ENCODE data around the gene TTC24. TPM values are rescaled to one million over a fixed set of nuclear protein-coding genes. Genes with fewer than 3 reads are reported as not detected.

The TTC24 gene
- total RNA-seq, 1 donor from 2014 or later, result not detected

DNA sequence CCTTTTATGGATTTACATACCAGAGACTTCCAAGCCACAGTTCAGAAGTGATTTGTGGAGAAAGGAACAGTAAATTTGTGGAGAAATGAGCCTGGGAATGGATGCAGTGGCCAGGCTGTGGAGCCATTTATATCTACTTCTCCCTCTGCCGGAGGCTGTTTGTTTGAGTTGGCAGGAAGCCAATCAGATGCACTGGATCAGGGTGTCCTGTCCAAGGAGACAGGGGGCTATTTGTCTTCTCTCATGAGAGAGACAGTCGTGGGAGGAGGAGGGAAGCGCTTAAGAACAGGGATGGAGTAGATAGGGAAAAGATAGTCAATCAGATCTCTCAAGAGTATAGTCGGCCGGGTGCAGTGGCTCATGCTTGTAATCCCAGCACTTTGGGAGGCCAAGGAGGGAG, 36.9 kb downstream of the TTC24 start:
- no peak overlapping the region for H3K4me3 ChIP-seq (ENCODE audit: low read depth, low read length)
- FAIRE-seq (no peak), DNase-seq (ENCODE audit: low read depth) (no peak)
- TF ChIP-seq, protein P1, sequence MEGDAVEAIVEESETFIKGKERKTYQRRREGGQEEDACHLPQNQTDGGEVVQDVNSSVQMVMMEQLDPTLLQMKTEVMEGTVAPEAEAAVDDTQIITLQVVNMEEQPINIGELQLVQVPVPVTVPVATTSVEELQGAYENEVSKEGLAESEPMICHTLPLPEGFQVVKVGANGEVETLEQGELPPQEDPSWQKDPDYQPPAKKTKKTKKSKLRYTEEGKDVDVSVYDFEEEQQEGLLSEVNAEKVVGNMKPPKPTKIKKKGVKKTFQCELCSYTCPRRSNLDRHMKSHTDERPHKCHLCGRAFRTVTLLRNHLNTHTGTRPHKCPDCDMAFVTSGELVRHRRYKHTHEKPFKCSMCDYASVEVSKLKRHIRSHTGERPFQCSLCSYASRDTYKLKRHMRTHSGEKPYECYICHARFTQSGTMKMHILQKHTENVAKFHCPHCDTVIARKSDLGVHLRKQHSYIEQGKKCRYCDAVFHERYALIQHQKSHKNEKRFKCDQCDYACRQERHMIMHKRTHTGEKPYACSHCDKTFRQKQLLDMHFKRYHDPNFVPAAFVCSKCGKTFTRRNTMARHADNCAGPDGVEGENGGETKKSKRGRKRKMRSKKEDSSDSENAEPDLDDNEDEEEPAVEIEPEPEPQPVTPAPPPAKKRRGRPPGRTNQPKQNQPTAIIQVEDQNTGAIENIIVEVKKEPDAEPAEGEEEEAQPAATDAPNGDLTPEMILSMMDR (IDR thresholded peaks at IDR 0.05; ENCODE audit: insufficient read depth, low read length, severe bottlenecking), result no peak
- no peaks in the 10 kb centered on the region for H3K36me3 ChIP-seq (ENCODE audit: control insufficient read depth, insufficient read depth, low read length)
- H3K27me3 ChIP-seq (ENCODE audit: control insufficient read depth, insufficient read depth, low read length), result peaks cover 9% of the 10 kb centered on the region

DNA sequence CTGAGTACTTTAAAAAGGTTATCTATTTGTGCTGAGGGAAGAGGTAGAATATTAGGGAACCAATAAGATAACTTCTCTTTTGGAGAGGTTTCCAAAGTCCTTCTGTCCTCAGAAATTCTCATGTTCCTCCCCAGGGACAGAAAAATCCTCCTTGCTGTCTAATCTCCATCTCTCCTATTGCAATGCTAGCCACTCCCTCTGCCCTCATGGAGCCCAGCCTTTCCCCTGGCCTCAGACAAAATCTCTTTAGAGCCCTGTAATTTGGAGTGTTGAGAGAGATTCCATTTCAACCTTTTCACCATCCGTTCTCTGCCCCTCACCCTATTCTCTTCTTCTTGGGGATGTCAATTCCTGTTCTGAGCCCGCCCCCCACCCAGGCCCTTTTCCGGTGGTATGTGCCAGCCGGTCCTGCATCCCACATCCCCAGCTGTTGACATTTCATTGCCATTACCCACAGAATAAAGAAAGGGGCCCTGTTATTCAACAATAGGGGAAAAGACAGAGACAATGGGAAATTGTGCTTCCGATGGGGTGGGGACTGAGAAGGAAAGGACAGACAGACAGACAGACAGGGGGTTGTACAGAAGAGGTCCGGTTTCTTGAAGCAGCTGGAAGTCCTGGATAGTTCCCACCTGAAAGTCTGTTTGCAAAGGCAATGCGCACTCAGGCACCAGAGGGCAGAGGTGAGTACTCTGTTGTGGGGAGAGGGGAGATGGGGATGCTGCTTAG, 39.5 kb downstream of the TTC24 start, which contains the start of gene HAPLN2:
TSS of gene HAPLN2 (plus strand) at position 563 of the 729 bp plus-strand sequence. CDS start 4,076 bp downstream, outside the sequence.
- TF ChIP-seq, protein P1 (IDR thresholded peaks at IDR 0.05; ENCODE audit: insufficient read depth, low read length, severe bottlenecking), result peak; percentile 69
- no peak for FAIRE-seq
- peak; percentile 32 for DNase-seq (ENCODE audit: low read depth)
- Histone ChIP-seq H3K4me3 (ENCODE audit: low read depth, low read length) (no peak within 1 kb of the TSS), H3K27me3 (ENCODE audit: control insufficient read depth, insufficient read depth, low read length) (peaks cover 21% of the 10 kb centered on the region), H3K36me3 (ENCODE audit: control insufficient read depth, insufficient read depth, low read length) (no peaks in the 10 kb centered on the region)

DNA sequence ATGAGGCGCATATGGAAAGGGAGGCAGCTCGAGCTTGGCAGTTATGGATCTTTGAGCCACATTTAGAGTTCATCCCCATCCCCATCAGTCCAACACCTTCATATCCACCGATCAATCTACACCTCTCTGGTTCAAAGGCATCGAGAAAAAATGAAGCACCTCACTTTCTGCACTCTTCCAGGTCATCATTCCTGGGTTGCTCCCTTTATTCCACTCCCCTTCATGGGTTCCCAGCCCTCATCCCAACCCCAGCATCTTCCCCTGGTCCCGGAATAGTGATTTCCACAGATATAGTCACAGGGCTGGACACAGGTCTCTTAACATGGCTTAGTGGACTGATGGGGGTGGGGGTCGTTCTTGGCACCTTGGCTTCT, 40.0 kb downstream of the TTC24 start:
- peaks cover 27% of the 10 kb centered on the region for H3K27me3 ChIP-seq (ENCODE audit: control insufficient read depth, insufficient read depth, low read length)
- no peaks in the 10 kb centered on the region for H3K36me3 ChIP-seq (ENCODE audit: control insufficient read depth, insufficient read depth, low read length)
- TF ChIP-seq, protein P1 (IDR thresholded peaks at IDR 0.05; ENCODE audit: insufficient read depth, low read length, severe bottlenecking), result no peak
- DNase-seq (ENCODE audit: low read depth) (no peak), FAIRE-seq (no peak)
- H3K4me3 ChIP-seq (ENCODE audit: low read depth, low read length), result no peak overlapping the region

DNA sequence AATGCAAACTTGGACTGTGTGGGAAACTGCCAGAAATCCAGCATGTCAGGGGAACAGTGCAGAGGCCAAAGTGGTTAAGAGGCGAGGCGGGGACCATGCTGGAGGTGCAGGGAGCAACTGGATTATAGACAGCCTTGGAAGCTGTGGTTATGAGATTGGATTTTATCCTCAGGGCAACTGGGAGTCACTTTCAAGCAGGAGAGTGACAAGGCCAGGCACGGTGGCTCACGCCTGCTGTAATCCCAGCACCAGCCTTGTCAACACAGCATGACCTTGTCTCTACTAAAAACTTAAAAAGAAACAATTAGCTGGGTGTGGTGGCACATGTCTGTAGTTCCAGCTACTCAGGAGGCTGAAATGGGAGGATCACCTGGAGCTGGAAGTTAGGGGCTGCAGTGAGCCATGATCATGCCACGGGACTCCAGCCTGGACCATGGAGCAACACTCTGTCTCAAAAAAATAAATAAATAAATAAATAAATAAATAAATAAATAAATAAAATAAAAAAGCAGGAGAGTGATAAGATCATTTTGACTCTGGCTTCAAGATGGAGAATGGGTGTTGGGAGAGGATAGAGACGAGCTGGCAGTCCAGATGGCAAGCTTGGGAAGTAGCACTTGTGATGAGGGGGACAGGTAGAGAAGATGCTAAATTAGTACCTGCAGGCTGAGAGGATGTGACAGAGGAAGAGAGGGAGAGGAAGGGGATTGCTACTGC, 43.2 kb downstream of the TTC24 start:
- Histone ChIP-seq H3K27me3 (ENCODE audit: control insufficient read depth, insufficient read depth, low read length) (peaks cover 33% of the 10 kb centered on the region), H3K36me3 (ENCODE audit: control insufficient read depth, insufficient read depth, low read length) (no peaks in the 10 kb centered on the region), H3K4me3 (ENCODE audit: low read depth, low read length) (no peak overlapping the region)
- no peak for FAIRE-seq
- TF ChIP-seq, protein P1 (IDR thresholded peaks at IDR 0.05; ENCODE audit: insufficient read depth, low read length, severe bottlenecking), result no peak
- no peak for DNase-seq (ENCODE audit: low read depth)

DNA sequence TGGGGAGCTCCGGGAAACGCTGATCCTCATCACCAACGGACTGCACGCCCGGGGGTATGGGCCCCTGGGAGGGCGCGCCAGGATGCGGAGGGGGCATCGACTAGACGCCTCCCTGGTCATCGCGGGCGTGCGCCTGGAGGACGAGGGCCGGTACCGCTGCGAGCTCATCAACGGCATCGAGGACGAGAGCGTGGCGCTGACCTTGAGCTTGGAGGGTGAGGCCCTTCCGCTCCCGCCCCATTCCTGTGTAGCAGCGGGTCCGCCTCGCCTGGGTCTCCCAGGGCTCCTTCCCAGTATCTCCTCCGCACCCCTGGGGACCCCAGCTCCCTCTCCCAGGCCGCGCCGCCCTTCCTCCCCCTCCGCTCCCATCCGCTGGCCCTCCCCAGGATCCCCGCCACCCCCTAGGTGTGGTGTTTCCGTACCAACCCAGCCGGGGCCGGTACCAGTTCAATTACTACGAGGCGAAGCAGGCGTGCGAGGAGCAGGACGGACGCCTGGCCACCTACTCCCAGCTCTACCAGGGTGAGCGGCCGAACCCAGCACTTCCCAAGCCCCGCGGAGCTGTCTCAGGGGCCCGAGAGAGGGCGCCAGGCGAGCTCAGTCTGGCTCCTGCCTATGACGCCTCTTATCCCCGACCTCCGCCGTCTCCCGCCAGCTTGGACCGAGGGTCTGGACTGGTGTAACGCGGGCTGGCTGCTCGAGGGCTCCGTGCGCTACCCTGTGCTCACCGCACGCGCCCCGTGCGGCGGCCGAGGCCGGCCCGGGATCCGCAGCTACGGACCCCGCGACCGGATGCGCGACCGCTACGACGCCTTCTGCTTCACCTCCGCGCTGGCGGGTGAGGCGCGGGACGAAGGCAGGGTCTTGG, 44.7 kb downstream of the TTC24 start:
- peak overlapping the region; percentile 34 for H3K4me3 ChIP-seq (ENCODE audit: low read depth, low read length)
- H3K36me3 ChIP-seq (ENCODE audit: control insufficient read depth, insufficient read depth, low read length), result no peaks in the 10 kb centered on the region
- peaks cover 33% of the 10 kb centered on the region for H3K27me3 ChIP-seq (ENCODE audit: control insufficient read depth, insufficient read depth, low read length)
- TF ChIP-seq, protein P1 (IDR thresholded peaks at IDR 0.05; ENCODE audit: insufficient read depth, low read length, severe bottlenecking), result peak; percentile 54
- DNase-seq (ENCODE audit: low read depth) (no peak), FAIRE-seq (no peak)
